ENCODE results near the gene RGS9.

RGS9 gene

GRCh38 chr17:65181237-65182061 lies 44.3 kb downstream of the RGS9 start:
- peak in 1 of 2 experiments; percentile 36 for DNase-seq (ENCODE audit: low read depth in 2 of 2)

- DNase-seq (ENCODE audit: low read depth in 2 of 2): no peak
These were observed 45.1 kb downstream of the RGS9 start for GRCh38 chr17:65182233-65182632.

GRCh38 chr17:65183736-65184135 lies 46.6 kb downstream of the RGS9 start:
- DNase-seq (ENCODE audit: low read depth in 2 of 2): no peak

- no peak for DNase-seq (ENCODE audit: low read depth in 2 of 2)
These were observed 47.2 kb downstream of the RGS9 start for GRCh38 chr17:65184235-65184959.

GRCh38 chr17:65185062-65185461 lies 47.9 kb downstream of the RGS9 start:
- DNase-seq (ENCODE audit: low read depth in 2 of 2): no peak

GRCh38 chr17:65185668-65186382 lies 48.7 kb downstream of the RGS9 start:
- DNase-seq (ENCODE audit: low read depth in 2 of 2): no peak

- no peak for DNase-seq (ENCODE audit: low read depth in 2 of 2)
These were observed 53.4 kb downstream of the RGS9 start for GRCh38 chr17:65190467-65191097.

- DNase-seq (ENCODE audit: low read depth in 2 of 2): no peak
These were observed 54.9 kb downstream of the RGS9 start for GRCh38 chr17:65191811-65192740.

- no peak for DNase-seq (ENCODE audit: low read depth in 2 of 2)
These were observed 56.1 kb downstream of the RGS9 start for GRCh38 chr17:65193305-65193704.

- DNase-seq (ENCODE audit: low read depth in 2 of 2): no peak
These were observed 56.6 kb downstream of the RGS9 start for GRCh38 chr17:65193716-65194293.

GRCh38 chr17:65194670-65195334 lies 57.6 kb downstream of the RGS9 start:
- no peak for DNase-seq (ENCODE audit: low read depth in 2 of 2)

GRCh38 chr17:65195716-65196115 lies 58.5 kb downstream of the RGS9 start:
- no peak for DNase-seq (ENCODE audit: low read depth in 2 of 2)

GRCh38 chr17:65196617-65197016 lies 59.4 kb downstream of the RGS9 start:
- DNase-seq (ENCODE audit: low read depth in 2 of 2): no peak

GRCh38 chr17:65197201-65197600 lies 60.0 kb downstream of the RGS9 start:
- DNase-seq (ENCODE audit: low read depth in 2 of 2): no peak

- no peak for DNase-seq (ENCODE audit: low read depth in 2 of 2)
These were observed 61.6 kb downstream of the RGS9 start for GRCh38 chr17:65198653-65199382.

- DNase-seq (ENCODE audit: low read depth in 2 of 2): no peak
These were observed 64.2 kb downstream of the RGS9 start for GRCh38 chr17:65201331-65201730.

GRCh38 chr17:65202844-65203571 lies 65.8 kb downstream of the RGS9 start:
- DNase-seq (ENCODE audit: low read depth in 2 of 2): no peak

GRCh38 chr17:65204001-65204400 lies 66.8 kb downstream of the RGS9 start:
- no peak for DNase-seq (ENCODE audit: low read depth in 2 of 2)

GRCh38 chr17:65205655-65206054 lies 68.5 kb downstream of the RGS9 start:
- no peak for DNase-seq (ENCODE audit: low read depth in 2 of 2)
